H1 (cell line): ENCODE measurements around the gene KRTAP6-1. TPM values are rescaled to one million over a fixed set of nuclear protein-coding genes. Genes with fewer than 3 reads are reported as not detected.

Experiments used
- CTCF ChIA-PET: fragments of 300-600 bp; sonication (Branson Sonifier 250); formaldehyde crosslinking; loops from one replicate; lab custom pipeline; 2021; ENCODE audit not compliant: partially characterized antibody; lab: Charles Lee
- POLR2A ChIA-PET: fragments of 300-600 bp; sonication (Branson Sonifier 250); formaldehyde crosslinking; loops from one replicate; lab custom pipeline; 2021; ENCODE audit warnings: inconsistent platforms; ENCODE audit not compliant: partially characterized antibody; lab: Charles Lee
- DNase-seq, 2 experiments: peaks; one replicate each; pipeline versions ENCODE4 v3.0.0 to v3.0.0-alpha.2; 2010 to 2022; ENCODE audit warnings: low spot score in 2 of 2, low read depth in 1 of 2, mixed read lengths in 1 of 2
- FAIRE-seq: peaks from 2 replicates; lab custom pipeline; 2011; peaks lifted over from hg19 to GRCh38; lab: Jason Lieb, UNC
- H2AFZ ChIP-seq: 2 replicates; pipeline ENCODE4 v1.8.1; 2012; ENCODE audit warnings: low read length, inconsistent platforms
- H2AK5ac ChIP-seq: 2 replicates; pipeline ENCODE4 v1.6.1; 2013; ENCODE audit warnings: low read depth, low read length
- H2BK120ac ChIP-seq: replicated peaks from 2 replicates; pipeline ENCODE3; 2013; ENCODE audit warnings: low read depth, low read length, inconsistent platforms
- H2BK12ac ChIP-seq: 2 replicates; pipeline ENCODE4 v1.6.1; 2013; ENCODE audit warnings: low read depth, low read length
- H2BK15ac ChIP-seq: 2 replicates; pipeline ENCODE4 v1.6.1; 2013; ENCODE audit warnings: low read length
- H2BK20ac ChIP-seq: 2 replicates; pipeline ENCODE4 v1.6.1; 2013; ENCODE audit warnings: low read length
- H2BK5ac ChIP-seq: 2 replicates; pipeline ENCODE4 v1.6.1; 2013; ENCODE audit warnings: low read depth, low read length
- H3K14ac ChIP-seq: 2 replicates; pipeline ENCODE4 v1.6.1; 2013; ENCODE audit warnings: inconsistent platforms; ENCODE audit not compliant: insufficient read length
- H3K18ac ChIP-seq: 2 replicates; pipeline ENCODE4 v1.6.1; 2013; ENCODE audit warnings: low read length; ENCODE audit errors: extremely low read depth
- H3K23ac ChIP-seq: 2 replicates; pipeline ENCODE4 v1.6.1; 2013; ENCODE audit warnings: inconsistent platforms; ENCODE audit not compliant: insufficient read length
- H3K23me2 ChIP-seq: 2 replicates; pipeline ENCODE4 v1.6.1; 2013; ENCODE audit warnings: low read depth, low read length
- H3K27ac ChIP-seq: 2 replicates; pipeline ENCODE4 v1.6.1; 2011; ENCODE audit warnings: low read depth, low read length, inconsistent platforms
- H3K27me3 ChIP-seq, 4 experiments: replicated peaks in 1 of 4; 1 replicate in 1 of 4; 2 replicates in 3 of 4; pipeline versions ENCODE4 v1.6.1 to v1.8.1; 2011 to 2013; ENCODE audit warnings: low read length in 3 of 4, mild to moderate bottlenecking in 3 of 4, inconsistent platforms in 2 of 4, mixed read lengths in 2 of 4, moderate library complexity in 1 of 4; ENCODE audit not compliant: control insufficient read depth in 3 of 4, insufficient read depth in 3 of 4; ENCODE audit errors: extremely low read depth in 1 of 4
- H3K36me3 ChIP-seq, 4 experiments: 2 replicates each; pipeline versions ENCODE4 v1.6.1 to v1.8.1; 2011 to 2013; ENCODE audit warnings: mild to moderate bottlenecking in 4 of 4, low read length in 3 of 4, moderate library complexity in 2 of 4, control low read depth in 1 of 4, inconsistent platforms in 1 of 4; ENCODE audit not compliant: insufficient read depth in 4 of 4, control insufficient read depth in 2 of 4
- H3K4ac ChIP-seq: replicated peaks from 2 replicates; pipeline ENCODE3; 2013; ENCODE audit warnings: low read length, low read depth, mixed read lengths, inconsistent platforms; ENCODE audit not compliant: insufficient read length
- H3K4me1 ChIP-seq, 4 experiments: replicated peaks in 1 of 4; 1 replicate in 1 of 4; 2 replicates in 3 of 4; pipeline versions ENCODE4 v1.6.1 to v1.8.1; 2011 to 2013; ENCODE audit warnings: low read length in 3 of 4, inconsistent platforms in 2 of 4, mixed read lengths in 1 of 4; ENCODE audit not compliant: insufficient read depth in 4 of 4, control insufficient read depth in 3 of 4
- H3K4me2 ChIP-seq, 2 experiments: 2 replicates each; pipeline versions ENCODE4 v1.6.1 to v1.8.1; 2011 to 2013; ENCODE audit warnings: low read depth in 2 of 2, low read length in 2 of 2, control low read depth in 1 of 2, inconsistent platforms in 1 of 2, mild to moderate bottlenecking in 1 of 2; ENCODE audit not compliant: insufficient read depth in 1 of 2
- H3K4me3 ChIP-seq, 4 experiments: fragments of 200-600, 300-600 bp in 1 of 4; sonication (generic), shearing (Covaris generic), sonication (Bioruptor Twin) in 1 of 4; 2 replicates each; pipeline versions ENCODE4 v1.5.1 to v1.8.1; 2011 to 2016; ENCODE audit warnings: low read length in 4 of 4, low read depth in 3 of 4, control low read depth in 2 of 4, inconsistent platforms in 2 of 4, mild to moderate bottlenecking in 2 of 4, mixed read lengths in 1 of 4, moderate library complexity in 1 of 4; ENCODE audit not compliant: insufficient read depth in 2 of 4; ENCODE audit errors: extremely low read depth in 1 of 4
- H3K56ac ChIP-seq: replicated peaks from 2 replicates; pipeline ENCODE3; 2013; ENCODE audit warnings: low read depth, mild to moderate bottlenecking, mixed read lengths, low read length, inconsistent platforms; ENCODE audit not compliant: insufficient read length
- H3K79me1 ChIP-seq: 2 replicates; pipeline ENCODE4 v1.6.1; 2013; ENCODE audit warnings: low read depth, low read length, control low read depth
- H3K79me2 ChIP-seq, 2 experiments: 2 replicates each; pipeline versions ENCODE4 v1.6.1 to v1.8.1; 2012 to 2013; ENCODE audit warnings: low read length in 2 of 2, mild to moderate bottlenecking in 2 of 2, inconsistent platforms in 1 of 2; ENCODE audit not compliant: insufficient read depth in 2 of 2, control insufficient read depth in 1 of 2
- H3K9ac ChIP-seq, 4 experiments: replicated peaks in 1 of 4; 1 replicate in 1 of 4; 2 replicates in 3 of 4; pipeline versions ENCODE4 v1.6.1 to v1.8.1; 2011 to 2013; ENCODE audit warnings: low read depth in 3 of 4, low read length in 3 of 4, control low read depth in 2 of 4, mild to moderate bottlenecking in 2 of 4, moderate library complexity in 2 of 4, inconsistent platforms in 1 of 4; ENCODE audit errors: extremely low read depth in 1 of 4
- H3K9me3 ChIP-seq, 2 experiments: 2 replicates each; pipeline versions ENCODE4 v1.6.1 to v1.8.1; 2012 to 2013; ENCODE audit warnings: mild to moderate bottlenecking in 2 of 2, moderate library complexity in 2 of 2, control low read depth in 1 of 2, inconsistent platforms in 1 of 2, low read depth in 1 of 2, low read length in 1 of 2, mixed read lengths in 1 of 2; ENCODE audit not compliant: insufficient read depth in 2 of 2
- H4K20me1 ChIP-seq, 2 experiments: replicated peaks in 1 of 2; 2 replicates each; pipeline versions ENCODE3 to v1.8.1; 2011 to 2013; ENCODE audit warnings: inconsistent platforms in 2 of 2, low read length in 2 of 2, mild to moderate bottlenecking in 1 of 2; ENCODE audit not compliant: insufficient read depth in 2 of 2, control insufficient read depth in 1 of 2
- H4K5ac ChIP-seq: 2 replicates; pipeline ENCODE4 v1.6.1; 2013; ENCODE audit warnings: low read length, low read depth, mixed read lengths, inconsistent platforms; ENCODE audit not compliant: insufficient read length
- H4K8ac ChIP-seq: 2 replicates; pipeline ENCODE4 v1.8.0; 2013; ENCODE audit warnings: mild to moderate bottlenecking, moderate library complexity, low read length, inconsistent platforms; ENCODE audit not compliant: insufficient read depth; ENCODE audit errors: extremely low read depth
- H4K91ac ChIP-seq: replicated peaks from 2 replicates; pipeline ENCODE3; 2013; ENCODE audit warnings: low read length, mixed read lengths, inconsistent platforms; ENCODE audit not compliant: insufficient read length
- FOSL1 ChIP-seq: IDR thresholded peaks from 2 replicates; pipeline ENCODE4 v1.6.1; 2011; ENCODE audit warnings: mild to moderate bottlenecking, low read depth, low read length, moderate library complexity; ENCODE audit not compliant: insufficient read depth
- JUND ChIP-seq: IDR thresholded peaks from 2 replicates; pipeline ENCODE4 v1.6.1; 2011; ENCODE audit warnings: mild to moderate bottlenecking, improper control_type of control experiment, low read length
- SP1 ChIP-seq: IDR thresholded peaks from 2 replicates; pipeline ENCODE4 v1.6.1; 2011; ENCODE audit warnings: low read depth, low read length
- SP2 ChIP-seq: IDR thresholded peaks from 2 replicates; pipeline ENCODE4 v1.6.1; 2012; ENCODE audit warnings: mild to moderate bottlenecking, low read length, inconsistent platforms
- SUZ12 ChIP-seq: fragments of 200-600 bp; sonication (generic); IDR thresholded peaks from 2 replicates; pipeline ENCODE4 v1.6.1; 2012; ENCODE audit warnings: mild to moderate bottlenecking, inconsistent platforms, low read length, moderate library complexity, mixed read lengths
- WGBS, 2 experiments: shearing (Covaris generic) in 1 of 2; methylation state at CpG; one replicate each; pipeline versions ENCODE4 v1.1.6 to v1.1.7; 2013 to 2015; ENCODE audit warnings: low lambda C conversion rate in 2 of 2, mixed read lengths in 2 of 2, inconsistent platforms in 1 of 2, low coverage in 1 of 2, missing lambda C conversion rate in 1 of 2; ENCODE audit not compliant: insufficient replicate concordance in 2 of 2, insufficient coverage in 1 of 2, insufficient read length in 1 of 2; ENCODE audit errors: extremely low coverage in 1 of 2, missing lambda C conversion rate in 1 of 2; 5-methylcytosine and 5-hydroxymethylcytosine counted together
- polyA plus RNA-seq, 7 experiments: library from polyadenylated mRNA; depleted of rRNA in 3 of 7; stranded (reverse) in 5 of 7; unstranded in 2 of 7; fragments of >200 nt in 5 of 7; fragments of 200-250 nt in 2 of 7; gene quantifications; 1 replicate in 5 of 7; 2 replicates in 1 of 7; 4 replicates in 1 of 7; pipeline versions ENCODE4 v1.2.1 to v1.2.3, GENCODE V29; 2011 to 2013; ENCODE audit warnings: missing spikeins in 2 of 7, mixed read lengths in 2 of 7
- total RNA-seq: library from RNA; stranded (reverse); fragmentation: NEBNext Ultra II Directional; extraction: Animal tissue kit (Norgen Biotek cat#: 25700); gene quantifications from 2 replicates; pipeline ENCODE4 v1.2.1, GENCODE V29; 2021

Gene KRTAP6-1
- total and polyA plus RNA-seq, 2 of the 8 experiments (the other 6 are each of a cell fraction or from before 2014, with no cell fraction given) = not detected

GRCh38 chr21:30629200-30629599, 15.5 kb upstream of the KRTAP6-1 start:
- Histone ChIP-seq H3K4me1 (peaks cover 0 to 2% (median 0%) of the 10 kb centered on the region in 4 experiments; a peak in 2 of 7 replicates), H3K36me3 (no peaks in the 10 kb centered on the region), H2BK15ac (no peak overlapping the region), H3K23me2 (no peaks in the 10 kb centered on the region), H4K20me1 (no peaks in the 10 kb centered on the region), H3K14ac (no peak overlapping the region), H3K27ac (no peak overlapping the region), H2AFZ (no peak overlapping the region), H4K91ac (no peak overlapping the region), H3K27me3 (peaks cover 0 to 1% (median 0%) of the 10 kb centered on the region in 4 experiments; a peak in 1 of 7 replicates), H2BK120ac (no peak overlapping the region), H3K9ac (no peak overlapping the region), H3K56ac (no peak overlapping the region), H3K23ac (no peak overlapping the region), H3K4me3 (no peak overlapping the region), H3K79me2 (no peaks in the 10 kb centered on the region), H4K5ac (no peak overlapping the region), H3K9me3 (peaks cover 7% of the 10 kb centered on the region in 2 experiments), H2BK5ac (no peak overlapping the region), H2AK5ac (no peak overlapping the region), H3K4me2 (no peak overlapping the region), H3K79me1 (no peaks in the 10 kb centered on the region), H3K4ac (no peak overlapping the region), H2BK12ac (no peak overlapping the region), H4K8ac (no peak overlapping the region), H3K18ac (no peak overlapping the region), H2BK20ac (no peak overlapping the region)
- WGBS, 2 experiments = 83% methylated on average over 1 of the region's 1 CpG; no CpG with 5 or more reads in 1 of the 2 experiments
- POLR2A ChIA-PET = no interaction called here
- CTCF ChIA-PET = no interaction called here
- FAIRE-seq (no peak), DNase-seq (no peak)
- no peak for TF ChIP-seq SUZ12
- no peak for TF ChIP-seq JUND
- no peak for TF ChIP-seq SP2
- TF ChIP-seq FOSL1 = no peak
- TF ChIP-seq SP1 = no peak
